Astrocyte (in vitro differentiated cells and primary cell): ENCODE measurements around the gene AMOTL2.

Experiments
- CTCF ChIP-seq: IDR thresholded peaks from 2 replicates; pipeline ENCODE4 v1.5.1; 2011; ENCODE audit warnings: low read depth, mild to moderate bottlenecking, inconsistent platforms, low read length, moderate library complexity; ENCODE audit not compliant: insufficient read depth
- EZH2 ChIP-seq: IDR thresholded peaks from 2 replicates; pipeline ENCODE4 v1.6.1; 2012; ENCODE audit warnings: mild to moderate bottlenecking, low read length, inconsistent platforms; ENCODE audit not compliant: insufficient read depth

- TF ChIP-seq CTCF = no peak
- TF ChIP-seq EZH2 = no peak
Measured at GRCh38 chr3:134320749-134321148, 53.5 kb downstream of the AMOTL2 start.
